22Rv1 (cell line): ENCODE results near the gene GATAD2B.

ENCODE experiments used
- ZFX ChIP-seq: fragments of 450-650 bp; IDR thresholded peaks from 2 replicates; pipeline ENCODE4 v1.6.1; 2017; ENCODE audit warnings: antibody characterized with exemption, borderline replicate concordance
- TF ChIP-seq, protein P1 (sequence below): fragments of 450-650 bp; IDR thresholded peaks from 2 replicates; pipeline ENCODE4 v1.5.1; 2017; ENCODE audit warnings: mild to moderate bottlenecking

DNA sequence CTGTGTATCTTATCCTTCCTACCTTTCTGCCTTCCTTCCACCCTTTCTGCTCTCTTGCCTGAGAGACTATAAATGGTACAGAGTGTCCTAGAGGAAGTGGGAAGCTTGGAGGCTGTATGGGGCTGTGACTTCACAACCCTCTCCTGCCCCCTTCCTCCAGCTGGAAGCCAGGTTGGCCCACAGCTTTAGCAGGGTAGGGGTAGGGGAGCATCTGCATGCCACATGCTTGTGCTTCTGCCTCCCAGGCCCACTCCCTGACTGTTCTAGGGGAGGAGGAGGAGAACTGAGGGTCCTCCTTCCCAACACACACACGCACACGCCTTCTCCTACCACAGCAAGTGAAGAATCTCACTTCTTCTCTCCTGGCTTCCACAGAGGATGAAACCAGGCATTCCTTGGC is 151.5 kb downstream of the GATAD2B start:
- TF ChIP-seq, protein P1, sequence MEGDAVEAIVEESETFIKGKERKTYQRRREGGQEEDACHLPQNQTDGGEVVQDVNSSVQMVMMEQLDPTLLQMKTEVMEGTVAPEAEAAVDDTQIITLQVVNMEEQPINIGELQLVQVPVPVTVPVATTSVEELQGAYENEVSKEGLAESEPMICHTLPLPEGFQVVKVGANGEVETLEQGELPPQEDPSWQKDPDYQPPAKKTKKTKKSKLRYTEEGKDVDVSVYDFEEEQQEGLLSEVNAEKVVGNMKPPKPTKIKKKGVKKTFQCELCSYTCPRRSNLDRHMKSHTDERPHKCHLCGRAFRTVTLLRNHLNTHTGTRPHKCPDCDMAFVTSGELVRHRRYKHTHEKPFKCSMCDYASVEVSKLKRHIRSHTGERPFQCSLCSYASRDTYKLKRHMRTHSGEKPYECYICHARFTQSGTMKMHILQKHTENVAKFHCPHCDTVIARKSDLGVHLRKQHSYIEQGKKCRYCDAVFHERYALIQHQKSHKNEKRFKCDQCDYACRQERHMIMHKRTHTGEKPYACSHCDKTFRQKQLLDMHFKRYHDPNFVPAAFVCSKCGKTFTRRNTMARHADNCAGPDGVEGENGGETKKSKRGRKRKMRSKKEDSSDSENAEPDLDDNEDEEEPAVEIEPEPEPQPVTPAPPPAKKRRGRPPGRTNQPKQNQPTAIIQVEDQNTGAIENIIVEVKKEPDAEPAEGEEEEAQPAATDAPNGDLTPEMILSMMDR, result no peak
- no peak for TF ChIP-seq ZFX
